Activated naive CD4-positive, alpha-beta T cell treated with anti-CD3 and anti-CD28 coated beads for 36 hours (primary cell): ENCODE results near the gene CEP170. TPM values are rescaled to one million over a fixed set of nuclear protein-coding genes. Genes with fewer than 3 reads are reported as not detected.
"Not testable (repeated sequence)": the region's sequence is repeated elsewhere in the genome, so short reads cannot be mapped to it uniquely, and the experiment has no call there.

Experiments used
- CTCF ChIA-PET: fragments of 350-600 bp; sonication (Branson Sonifier 250); formaldehyde crosslinking; loops from one replicate; lab custom pipeline; 2021; ENCODE audit warnings: antibody characterized with exemption; lab: Charles Lee
- DNase-seq: peaks from one replicate; pipeline ENCODE4 v3.0.0-alpha.2; 2020
- H3K27ac Mint-ChIP-seq: one replicate; pipeline ENCODE4 v1.8.0; 2021; ENCODE audit warnings: mild to moderate bottlenecking, mixed read lengths
- H3K27me3 Mint-ChIP-seq: one replicate; pipeline ENCODE4 v1.8.0; 2021; ENCODE audit warnings: low read depth, mixed read lengths
- H3K36me3 Mint-ChIP-seq: one replicate; pipeline ENCODE4 v1.8.0; 2021; ENCODE audit warnings: low read depth, mixed read lengths
- H3K4me1 Mint-ChIP-seq: one replicate; pipeline ENCODE4 v1.8.0; 2021; ENCODE audit warnings: low read depth, mixed read lengths
- H3K4me3 Mint-ChIP-seq: one replicate; pipeline ENCODE4 v1.8.0; 2021; ENCODE audit warnings: mild to moderate bottlenecking, moderate library complexity, mixed read lengths
- H3K9me3 Mint-ChIP-seq: one replicate; pipeline ENCODE4 v1.8.0; 2021; ENCODE audit warnings: mixed read lengths
- intact Hi-C: fragments of 100-400 bp; cut with micrococcal nuclease; formaldehyde crosslinking; loops from one replicate; pipeline ENCODE4 v1.15.1; 2023
- total RNA-seq, 2 experiments: library from RNA; stranded (reverse); gene quantifications; one replicate each; pipeline ENCODE4 v1.2.3, GENCODE V29; 2021

CEP170 gene
- total RNA-seq, 2 experiments from 2014 or later, result 52.9 to 53.0 TPM

GRCh38 chr1:243218059-243218458 lies 37.0 kb downstream of the CEP170 start:
- CTCF ChIA-PET, result no interaction called here
- no peak overlapping the region for H3K27ac Mint-ChIP-seq
- H3K9me3 Mint-ChIP-seq, result no peaks in the 10 kb centered on the region
- peaks cover 2% of the 10 kb centered on the region for H3K4me1 Mint-ChIP-seq
- no peak overlapping the region for H3K4me3 Mint-ChIP-seq
- H3K27me3 Mint-ChIP-seq, result no peaks in the 10 kb centered on the region
- no peak for DNase-seq
- intact Hi-C loops, result no loop called here
- H3K36me3 Mint-ChIP-seq, result peaks cover 44% of the 10 kb centered on the region

DNA sequence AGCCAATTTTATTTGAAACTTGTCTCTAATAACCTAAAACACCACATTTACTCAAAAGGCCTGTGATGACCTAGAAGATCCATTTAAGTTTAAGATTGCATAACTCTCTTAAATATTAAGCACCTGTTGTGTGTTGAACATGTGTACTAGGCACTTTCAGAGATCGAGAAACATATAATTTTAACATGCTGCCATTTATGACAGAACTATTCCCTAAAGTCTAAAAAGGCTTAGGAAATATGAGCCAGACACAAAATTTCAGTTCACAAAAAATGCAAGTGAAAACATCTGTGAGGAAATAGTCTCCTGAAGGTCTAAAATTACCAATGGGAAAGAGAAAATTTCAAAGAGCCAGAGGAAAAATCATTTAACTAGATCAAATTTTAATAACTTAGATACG lies 37.7 kb downstream of the CEP170 start:
- CTCF ChIA-PET, result no interaction called here
- Mint-ChIP-seq H3K36me3 (peaks cover 40% of the 10 kb centered on the region), H3K27ac (no peak overlapping the region), H3K4me3 (no peak overlapping the region), H3K27me3 (no peaks in the 10 kb centered on the region), H3K4me1 (peaks cover 2% of the 10 kb centered on the region), H3K9me3 (no peaks in the 10 kb centered on the region)
- intact Hi-C loops, result no loop called here
- DNase-seq, result no peak

DNA sequence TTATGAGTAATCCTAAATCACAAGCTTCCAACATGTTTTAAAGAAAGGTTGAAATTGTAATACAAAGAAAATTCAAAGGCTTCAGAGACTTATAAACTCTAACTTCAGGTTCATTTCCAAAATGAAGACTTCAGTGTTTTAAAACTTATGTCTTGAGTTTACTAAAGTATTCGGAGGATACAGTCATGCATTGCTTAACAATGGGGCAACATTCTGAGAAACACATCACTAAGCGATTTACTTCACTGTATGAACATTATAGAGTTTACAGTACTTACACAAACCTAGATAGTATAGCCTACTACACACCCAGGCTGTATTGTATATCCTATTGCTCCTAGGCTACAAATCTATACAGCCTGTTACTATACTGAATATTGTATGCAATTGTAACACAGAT lies 38.3 kb downstream of the CEP170 start:
- intact Hi-C loops, result no loop called here
- peaks cover 39% of the 10 kb centered on the region for H3K36me3 Mint-ChIP-seq

DNA sequence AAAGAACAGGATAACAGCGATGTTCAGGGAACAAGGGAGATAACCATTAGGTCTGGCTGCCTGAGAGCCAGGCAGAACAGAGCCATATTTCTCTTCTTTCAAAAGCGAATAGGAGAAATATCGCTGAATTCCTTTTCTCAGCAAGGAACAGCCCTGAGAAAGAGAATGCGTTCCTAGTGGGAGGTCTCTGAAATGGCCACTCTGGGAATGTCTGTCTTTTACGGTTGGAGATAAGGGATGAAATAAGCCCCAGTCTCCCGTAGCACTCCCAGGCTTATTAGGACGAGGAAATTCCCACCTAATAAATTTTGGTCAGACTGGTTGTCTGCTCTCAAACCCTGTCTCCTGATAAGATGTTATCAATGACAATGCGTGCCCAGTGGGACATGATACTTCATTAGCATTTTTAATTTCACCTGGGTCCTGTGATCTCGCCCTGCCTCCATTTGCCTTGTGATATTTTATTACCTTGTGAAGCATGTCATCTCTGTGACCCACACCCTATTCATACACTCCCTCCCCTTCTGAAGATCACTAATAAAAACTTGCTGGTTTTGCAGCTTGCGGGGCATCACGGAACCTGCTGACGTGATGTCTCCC lies 39.7 kb downstream of the CEP170 start:
- H3K27me3 Mint-ChIP-seq, H3K4me1 Mint-ChIP-seq, intact Hi-C loops, CTCF ChIA-PET, DNase-seq, H3K9me3 Mint-ChIP-seq, H3K4me3 Mint-ChIP-seq, H3K27ac Mint-ChIP-seq: not testable (repeated sequence)
- peaks cover 25% of the 10 kb centered on the region for H3K36me3 Mint-ChIP-seq

More for the DNA sequence above, 38.3 kb downstream of the CEP170 start:
- Mint-ChIP-seq H3K4me1 (peaks cover 2% of the 10 kb centered on the region), H3K4me3 (no peak overlapping the region), H3K27me3 (no peaks in the 10 kb centered on the region), H3K27ac (no peak overlapping the region), H3K9me3 (no peaks in the 10 kb centered on the region)
- DNase-seq, result no peak
- CTCF ChIA-PET, result no interaction called here

- CTCF ChIA-PET, result interaction anchor here (0.6 kb wide), 2 partner anchors 18 to 124 kb away, joined by 3 read pairs; no protein-coding TSS in a partner anchor
- no peak for DNase-seq
- intact Hi-C loops, result no loop called here
- H3K4me3 Mint-ChIP-seq, result no peak overlapping the region
- H3K27me3 Mint-ChIP-seq, result no peaks in the 10 kb centered on the region
- peaks cover 2% of the 10 kb centered on the region for H3K4me1 Mint-ChIP-seq
- no peaks in the 10 kb centered on the region for H3K9me3 Mint-ChIP-seq
- H3K36me3 Mint-ChIP-seq, result peaks cover 19% of the 10 kb centered on the region
- no peak overlapping the region for H3K27ac Mint-ChIP-seq
Observed at GRCh38 chr1:243213045-243213787, 41.9 kb downstream of the CEP170 start.

DNA sequence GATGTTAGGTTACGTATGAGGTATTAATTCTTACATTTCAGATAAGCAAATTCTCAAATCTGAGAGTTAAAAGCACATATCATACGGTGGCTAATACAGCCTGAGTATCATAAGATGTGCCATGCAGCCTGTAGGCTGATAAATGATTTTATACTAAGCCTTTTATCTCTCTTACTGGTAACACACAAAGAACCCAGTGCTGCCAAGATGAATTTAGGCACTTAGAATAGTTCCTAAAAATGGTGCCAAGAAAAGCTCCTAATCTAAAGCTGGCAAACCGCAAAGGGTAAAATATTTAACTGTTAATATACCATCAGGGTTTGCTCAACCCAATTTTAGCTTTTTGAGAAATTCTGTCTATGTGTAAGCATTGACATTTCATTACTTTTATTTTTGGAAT lies 43.1 kb downstream of the CEP170 start:
- H3K27me3 Mint-ChIP-seq, CTCF ChIA-PET, intact Hi-C loops, H3K4me3 Mint-ChIP-seq, H3K4me1 Mint-ChIP-seq, H3K9me3 Mint-ChIP-seq, DNase-seq, H3K27ac Mint-ChIP-seq: not testable (repeated sequence)
- H3K36me3 Mint-ChIP-seq, result peaks cover 13% of the 10 kb centered on the region

DNA sequence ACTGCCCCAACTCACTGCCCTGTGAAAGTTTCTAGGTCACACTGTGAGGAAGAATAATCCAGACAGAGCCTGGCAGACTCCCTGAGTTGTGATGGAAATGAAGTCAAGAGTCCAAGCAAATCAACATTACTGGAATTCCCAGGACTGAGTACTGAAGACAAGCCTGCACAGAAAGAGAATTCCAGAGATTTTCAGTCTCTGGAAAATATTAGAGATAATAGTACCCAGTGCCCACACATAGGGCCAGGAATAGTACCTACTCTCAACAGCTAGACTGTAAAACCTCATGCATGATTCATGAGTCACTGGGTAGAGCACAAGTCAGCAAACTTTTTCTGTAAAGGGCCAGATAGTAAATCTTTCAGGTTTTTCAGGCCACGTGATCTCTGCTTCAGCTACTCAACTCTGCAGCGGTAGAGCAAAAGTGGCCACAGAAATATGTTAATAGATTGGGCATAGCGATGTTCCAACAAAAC lies 50.0 kb downstream of the CEP170 start:
- H3K4me1 Mint-ChIP-seq, H3K27me3 Mint-ChIP-seq: not testable (repeated sequence)

DNA sequence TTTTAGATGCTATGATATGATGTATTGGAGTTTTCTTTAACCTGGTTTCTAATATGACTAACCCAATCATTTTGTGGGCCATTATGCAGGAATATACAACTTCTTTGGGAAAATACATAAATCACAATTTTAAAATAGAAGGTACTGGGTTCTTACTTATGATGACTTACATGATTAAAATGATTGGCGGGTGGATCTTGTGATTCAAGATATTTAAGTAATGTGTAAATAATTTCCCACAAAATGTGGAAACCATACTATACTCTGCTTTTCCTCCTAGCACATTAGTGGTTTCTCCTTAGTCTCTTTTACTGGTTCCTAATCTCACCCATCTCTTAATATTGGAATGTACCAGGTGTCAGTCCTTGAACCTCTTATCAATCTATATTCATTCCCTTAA lies 50.7 kb downstream of the CEP170 start:
- peaks cover 16% of the 10 kb centered on the region for H3K36me3 Mint-ChIP-seq
- CTCF ChIA-PET, H3K27ac Mint-ChIP-seq, H3K4me1 Mint-ChIP-seq, H3K27me3 Mint-ChIP-seq, H3K4me3 Mint-ChIP-seq, DNase-seq, intact Hi-C loops, H3K9me3 Mint-ChIP-seq: not testable (repeated sequence)

More for the DNA sequence above, 50.0 kb downstream of the CEP170 start:
- intact Hi-C loops, H3K4me3 Mint-ChIP-seq, DNase-seq, H3K27ac Mint-ChIP-seq, H3K9me3 Mint-ChIP-seq, CTCF ChIA-PET: not testable (repeated sequence)
- H3K36me3 Mint-ChIP-seq, result peaks cover 14% of the 10 kb centered on the region

GRCh38 chr1:243203196-243203595 lies 51.9 kb downstream of the CEP170 start:
- H3K27me3 Mint-ChIP-seq, H3K4me3 Mint-ChIP-seq, H3K27ac Mint-ChIP-seq, DNase-seq, intact Hi-C loops, CTCF ChIA-PET, H3K9me3 Mint-ChIP-seq, H3K4me1 Mint-ChIP-seq: not testable (repeated sequence)
- peaks cover 18% of the 10 kb centered on the region for H3K36me3 Mint-ChIP-seq

GRCh38 chr1:243201316-243201715 lies 53.8 kb downstream of the CEP170 start:
- H3K9me3 Mint-ChIP-seq, CTCF ChIA-PET, intact Hi-C loops, H3K4me3 Mint-ChIP-seq, H3K27me3 Mint-ChIP-seq, H3K4me1 Mint-ChIP-seq, DNase-seq, H3K27ac Mint-ChIP-seq: not testable (repeated sequence)
- peaks cover 17% of the 10 kb centered on the region for H3K36me3 Mint-ChIP-seq

- peaks cover 10% of the 10 kb centered on the region for H3K36me3 Mint-ChIP-seq
- H3K27ac Mint-ChIP-seq, intact Hi-C loops, H3K9me3 Mint-ChIP-seq, H3K27me3 Mint-ChIP-seq, H3K4me3 Mint-ChIP-seq, DNase-seq, H3K4me1 Mint-ChIP-seq, CTCF ChIA-PET: not testable (repeated sequence)
Observed at GRCh38 chr1:243197524-243197923, 57.6 kb downstream of the CEP170 start.

GRCh38 chr1:243193330-243193729 lies 61.8 kb downstream of the CEP170 start:
- H3K27me3 Mint-ChIP-seq, CTCF ChIA-PET, DNase-seq, H3K4me1 Mint-ChIP-seq, H3K27ac Mint-ChIP-seq, H3K9me3 Mint-ChIP-seq, H3K4me3 Mint-ChIP-seq, intact Hi-C loops: not testable (repeated sequence)
- H3K36me3 Mint-ChIP-seq, result peaks cover 13% of the 10 kb centered on the region
